Left lung (tissue), 10 donors: ENCODE data around the gene CD34. TPM values are rescaled to one million over a fixed set of nuclear protein-coding genes. Genes with fewer than 3 reads are reported as not detected.

Experiments
- ATAC-seq: fragments of 200-7000 bp; cut with Tn5 transposase; one replicate; pipeline ENCODE4 v1.9.1; 2020; ENCODE audit warnings: moderate library complexity
- DNase-seq, 4 donors: peaks; one replicate each; pipeline ENCODE4 v3.0.0-alpha.2; 2013 to 2020
- H3K27ac ChIP-seq, 2 donors: fragments of 200-600 bp; sonication (generic) in 1 of 2; one replicate each; pipeline versions ENCODE4 v1.5.0 to v1.8.0; 2020 to 2021
- H3K27me3 ChIP-seq, 2 donors: fragments of 200-600 bp; sonication (generic) in 1 of 2; one replicate each; pipeline versions ENCODE4 v1.5.0 to v1.8.0; 2020 to 2021
- H3K36me3 ChIP-seq, 2 donors: fragments of 200-600 bp; sonication (generic) in 1 of 2; one replicate each; pipeline versions ENCODE4 v1.5.0 to v1.8.0; 2020 to 2021
- H3K4me1 ChIP-seq, 2 donors: fragments of 200-600 bp; one replicate each; pipeline ENCODE4 v1.8.0; 2021
- H3K4me3 ChIP-seq, 2 donors: fragments of 200-600 bp; sonication (generic) in 1 of 2; one replicate each; pipeline versions ENCODE4 v1.5.0 to v1.8.0; 2020 to 2021; ENCODE audit warnings: mild to moderate bottlenecking in 1 of 2
- H3K9me3 ChIP-seq, 2 donors: fragments of 200-600 bp; sonication (generic) in 1 of 2; one replicate each; pipeline versions ENCODE4 v1.5.0 to v1.8.0; 2020 to 2021
- intact Hi-C, 2 donors: fragments of 100-400 bp; cut with DNase I; formaldehyde crosslinking; loops; one replicate each; pipeline versions ENCODE4 v1.11.2 to v1.14.2; 2022
- polyA plus RNA-seq, 6 donors: library from polyadenylated mRNA; unstranded; fragments of 120-200 nt; gene quantifications; one replicate each; pipeline ENCODE4 v1.2.1, GENCODE V29; 2013; ENCODE audit not compliant: insufficient read length in 6 of 6
- total RNA-seq, 2 donors: library from RNA; stranded (reverse); fragmentation: NEBNext Ultra II Directional; extraction: Animal tissue kit (Norgen Biotek cat#: 25700); gene quantifications; one replicate each; pipeline ENCODE4 v1.2.1, GENCODE V29; 2021
- TF ChIP-seq, protein P1 (sequence below), 2 donors: fragments of 200-600 bp; sonication (generic) in 1 of 2; IDR thresholded peaks; one replicate each; pipeline versions ENCODE4 v1.5.0 to v1.8.0; 2021; ENCODE audit warnings: antibody characterized with exemption in 2 of 2
- donor health status: DM: no; HTN: yes; CAD: no.
- donor health status: DM: no; HTN: no; CAD: no.

Gene CD34
- total and polyA plus RNA-seq, 8 donors, result 40.8 to 160 (median 137) TPM

DNA sequence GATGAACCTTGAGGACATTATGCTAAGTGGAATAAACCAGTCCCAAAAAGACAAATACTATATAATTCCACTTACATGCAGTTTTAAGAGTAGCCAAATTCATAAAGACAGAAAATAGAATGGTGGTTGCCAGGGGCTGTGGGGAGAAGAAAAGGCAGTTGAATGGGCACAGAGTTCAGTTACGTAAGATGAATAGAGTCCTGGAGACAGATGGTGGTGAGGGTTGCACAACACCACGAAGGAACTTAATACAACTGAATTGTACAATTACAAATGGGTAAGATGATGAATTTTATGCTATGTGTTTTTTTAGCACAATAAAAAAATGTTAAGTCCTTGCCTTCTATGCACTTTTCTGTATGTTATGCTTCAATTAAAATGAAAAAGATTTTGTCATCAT lies 66.6 kb downstream of the CD34 start:
- Histone ChIP-seq H3K27ac (peak overlapping the region in 1 of 2 donors; percentile 70), H3K9me3 (no peaks in the 10 kb centered on the region), H3K4me1 (peaks cover 9 to 78% of the 10 kb centered on the region in 2 donors), H3K4me3 (no peak overlapping the region), H3K27me3 (no peaks in the 10 kb centered on the region), H3K36me3 (peaks cover 0 to 3% of the 10 kb centered on the region in 2 donors)
- TF ChIP-seq, protein P1, sequence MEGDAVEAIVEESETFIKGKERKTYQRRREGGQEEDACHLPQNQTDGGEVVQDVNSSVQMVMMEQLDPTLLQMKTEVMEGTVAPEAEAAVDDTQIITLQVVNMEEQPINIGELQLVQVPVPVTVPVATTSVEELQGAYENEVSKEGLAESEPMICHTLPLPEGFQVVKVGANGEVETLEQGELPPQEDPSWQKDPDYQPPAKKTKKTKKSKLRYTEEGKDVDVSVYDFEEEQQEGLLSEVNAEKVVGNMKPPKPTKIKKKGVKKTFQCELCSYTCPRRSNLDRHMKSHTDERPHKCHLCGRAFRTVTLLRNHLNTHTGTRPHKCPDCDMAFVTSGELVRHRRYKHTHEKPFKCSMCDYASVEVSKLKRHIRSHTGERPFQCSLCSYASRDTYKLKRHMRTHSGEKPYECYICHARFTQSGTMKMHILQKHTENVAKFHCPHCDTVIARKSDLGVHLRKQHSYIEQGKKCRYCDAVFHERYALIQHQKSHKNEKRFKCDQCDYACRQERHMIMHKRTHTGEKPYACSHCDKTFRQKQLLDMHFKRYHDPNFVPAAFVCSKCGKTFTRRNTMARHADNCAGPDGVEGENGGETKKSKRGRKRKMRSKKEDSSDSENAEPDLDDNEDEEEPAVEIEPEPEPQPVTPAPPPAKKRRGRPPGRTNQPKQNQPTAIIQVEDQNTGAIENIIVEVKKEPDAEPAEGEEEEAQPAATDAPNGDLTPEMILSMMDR (IDR thresholded peaks at IDR 0.05), result no peak
- DNase-seq, result no peak
- intact Hi-C loops, result no loop called here
- ATAC-seq, result peak; percentile 22

DNA sequence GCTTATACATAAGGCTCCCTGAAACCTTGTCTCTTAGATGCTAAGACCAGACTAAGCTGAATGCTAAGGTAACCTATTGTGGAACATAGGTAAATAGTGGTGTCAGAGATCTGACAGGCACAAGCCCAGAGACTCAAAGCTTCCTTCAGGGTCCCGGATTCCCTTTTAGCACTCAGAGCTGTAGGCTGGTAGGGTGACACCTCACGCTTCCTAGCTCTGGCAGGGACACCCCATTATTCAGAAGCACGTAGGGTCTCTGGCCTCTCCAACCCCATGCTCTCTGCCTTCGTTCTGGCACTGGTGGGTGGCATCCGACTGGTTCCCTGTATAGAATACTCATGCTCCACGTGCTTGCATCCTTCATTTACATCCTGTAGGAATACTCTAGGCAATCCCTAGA lies 68.4 kb downstream of the CD34 start:
- TF ChIP-seq, protein P1 (IDR thresholded peaks at IDR 0.05), result no peak
- H3K4me3 ChIP-seq, result no peak overlapping the region
- ATAC-seq, result no peak
- H3K4me1 ChIP-seq, result peaks cover 0 to 72% of the 10 kb centered on the region in 2 donors
- no peak overlapping the region for H3K27ac ChIP-seq
- intact Hi-C loops, result no loop called here
- no peak for DNase-seq
- H3K36me3 ChIP-seq, result peaks cover 0 to 3% of the 10 kb centered on the region in 2 donors
- no peaks in the 10 kb centered on the region for H3K27me3 ChIP-seq
- H3K9me3 ChIP-seq, result no peaks in the 10 kb centered on the region

DNA sequence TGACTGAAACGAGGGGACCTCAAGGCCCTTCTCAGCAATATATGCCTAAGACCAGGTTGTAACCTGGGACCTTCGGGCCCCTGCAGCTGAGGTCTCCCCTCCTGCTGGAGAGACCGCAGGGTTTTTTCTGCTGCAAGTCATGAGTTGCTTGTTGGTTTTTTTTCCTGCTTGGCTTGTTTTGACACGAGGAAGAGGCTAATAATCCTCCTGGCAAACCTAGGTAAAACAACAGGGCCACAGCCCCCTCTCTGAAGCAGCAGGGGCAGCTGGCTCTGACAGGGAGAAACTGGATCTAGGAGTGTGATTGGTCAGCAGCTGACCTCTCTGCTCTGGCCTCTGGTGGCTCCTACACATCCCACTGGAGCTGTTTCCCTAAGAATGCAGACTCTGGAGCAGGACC lies 69.0 kb downstream of the CD34 start:
- no peak for ATAC-seq
- no peak overlapping the region for H3K27ac ChIP-seq
- peaks cover 0 to 3% of the 10 kb centered on the region in 2 donors for H3K36me3 ChIP-seq
- H3K27me3 ChIP-seq, result no peaks in the 10 kb centered on the region
- no peak overlapping the region for H3K4me3 ChIP-seq
- TF ChIP-seq, protein P1 (IDR thresholded peaks at IDR 0.05), result no peak
- no peak for DNase-seq
- peaks cover 0 to 71% of the 10 kb centered on the region in 2 donors for H3K4me1 ChIP-seq
- intact Hi-C loops, result no loop called here
- no peaks in the 10 kb centered on the region for H3K9me3 ChIP-seq

DNA sequence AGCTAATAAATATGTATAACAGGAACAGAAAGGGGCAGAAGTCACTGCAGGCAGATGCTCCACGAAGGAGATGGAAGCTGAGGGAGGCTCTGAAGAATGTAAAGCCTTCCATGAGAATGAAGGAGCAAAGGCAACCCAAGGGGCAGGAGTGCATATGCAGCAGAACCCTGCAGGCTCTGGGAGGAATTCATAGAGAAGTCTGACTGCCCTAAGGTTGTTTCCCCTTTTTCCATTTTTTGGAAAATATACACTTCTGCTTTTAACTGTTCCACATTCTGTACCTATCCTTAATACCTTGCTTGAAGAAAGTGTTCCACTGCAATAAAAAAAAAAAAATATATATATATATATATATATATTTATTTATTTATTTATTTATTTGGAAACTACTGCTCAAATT lies 69.6 kb downstream of the CD34 start:
- Histone ChIP-seq H3K9me3 (no peaks in the 10 kb centered on the region), H3K4me1 (peaks cover 0 to 77% of the 10 kb centered on the region in 2 donors), H3K36me3 (peaks cover 0 to 3% of the 10 kb centered on the region in 2 donors), H3K27me3 (no peaks in the 10 kb centered on the region), H3K4me3 (no peak overlapping the region), H3K27ac (no peak overlapping the region)
- intact Hi-C loops, result no loop called here
- TF ChIP-seq, protein P1 (IDR thresholded peaks at IDR 0.05), result no peak
- no peak for ATAC-seq
- no peak for DNase-seq

DNA sequence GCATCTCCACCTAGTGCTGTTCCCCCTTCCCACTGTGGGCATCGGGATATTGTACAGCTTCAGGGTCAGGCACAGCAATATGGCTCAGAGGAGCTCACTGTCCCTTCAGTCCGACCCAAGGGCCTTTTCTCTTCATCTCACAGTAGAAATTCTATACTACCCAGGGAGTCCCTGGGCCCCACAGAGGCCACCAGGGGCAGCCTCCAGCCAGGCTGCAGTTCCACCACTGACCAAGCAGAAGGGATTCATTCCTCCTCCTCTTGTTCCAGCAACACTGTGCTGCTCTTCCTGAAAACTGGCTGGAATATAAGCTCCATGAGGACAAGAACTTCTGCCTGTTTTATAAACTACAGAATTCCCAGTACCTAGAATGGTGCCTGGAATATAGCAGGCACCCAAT lies 70.5 kb downstream of the CD34 start:
- TF ChIP-seq, protein P1 (IDR thresholded peaks at IDR 0.05), result no peak
- DNase-seq (no peak), ATAC-seq (no peak)
- Histone ChIP-seq H3K4me1 (peaks cover 0 to 83% of the 10 kb centered on the region in 2 donors), H3K27ac (no peak overlapping the region), H3K4me3 (no peak overlapping the region), H3K27me3 (no peaks in the 10 kb centered on the region), H3K36me3 (peaks cover 0 to 3% of the 10 kb centered on the region in 2 donors), H3K9me3 (no peaks in the 10 kb centered on the region)
- intact Hi-C loops, result no loop called here
